Heart right ventricle (tissue), 16 donors: ENCODE data around the gene NUAK2. TPM values are rescaled to one million over a fixed set of nuclear protein-coding genes. Genes with fewer than 3 reads are reported as not detected.

ENCODE experiments used
- ATAC-seq, 8 donors: fragments of 200-7000 bp; cut with Tn5 transposase; one replicate each; pipeline ENCODE4 v1.9.1; 2020; ENCODE audit warnings: mild to moderate bottlenecking in 8 of 8, moderate library complexity in 8 of 8, moderate number of reproducible peaks in 1 of 8
- DNase-seq, 2 donors: peaks; one replicate each; pipeline ENCODE4 v3.0.0-alpha.2; 2020
- H3K27ac ChIP-seq, 10 donors: fragments of 200-600 bp; sonication (generic) in 2 of 10; one replicate each; pipeline versions ENCODE4 v1.5.0 to v1.8.0; 2020 to 2022; ENCODE audit warnings: mild to moderate bottlenecking in 3 of 10
- H3K27me3 ChIP-seq, 7 donors: fragments of 200-600 bp; one replicate each; pipeline ENCODE4 v1.8.0; 2021 to 2022; ENCODE audit warnings: mild to moderate bottlenecking in 2 of 7
- H3K36me3 ChIP-seq, 9 donors: fragments of 200-600 bp; sonication (generic) in 1 of 9; one replicate each; pipeline versions ENCODE4 v1.5.0 to v1.8.0; 2020 to 2022; ENCODE audit warnings: mild to moderate bottlenecking in 2 of 9
- H3K4me1 ChIP-seq, 9 donors: fragments of 200-600 bp; sonication (generic) in 1 of 9; one replicate each; pipeline versions ENCODE4 v1.5.0 to v1.8.0; 2020 to 2022; ENCODE audit warnings: mild to moderate bottlenecking in 4 of 9
- H3K4me3 ChIP-seq, 10 donors: fragments of 200-600 bp; sonication (generic) in 2 of 10; one replicate each; pipeline versions ENCODE4 v1.5.0 to v1.8.0; 2020 to 2022; ENCODE audit warnings: mild to moderate bottlenecking in 7 of 10, moderate library complexity in 2 of 10
- H3K9me3 ChIP-seq, 11 donors: fragments of 200-600 bp in 10 of 11; sonication (generic) in 2 of 11; one replicate each; pipeline versions ENCODE4 v1.5.0 to v1.8.0; 2013 to 2022; ENCODE audit warnings: mild to moderate bottlenecking in 2 of 11, control low read depth in 1 of 11, moderate library complexity in 1 of 11
- CTCF ChIP-seq, 9 donors: fragments of 200-600 bp; sonication (generic) in 2 of 9; IDR thresholded peaks; one replicate each; pipeline versions ENCODE4 v1.5.0 to v1.8.0; 2021 to 2022; ENCODE audit warnings: antibody characterized with exemption in 9 of 9, mild to moderate bottlenecking in 5 of 9, moderate library complexity in 1 of 9
- WGBS, 2 donors: extraction: QIAGEN DNeasy Blood & Tissue Kit; methylation state at CpG; one replicate each; pipeline ENCODE4 v1.1.7; 2013; ENCODE audit warnings: inconsistent platforms in 1 of 2; 5-methylcytosine and 5-hydroxymethylcytosine counted together
- intact Hi-C, 10 donors: fragments of 100-400 bp; cut with DNase I; formaldehyde crosslinking; loops; one replicate each; pipeline versions ENCODE4 v1.11.1 to v1.14.2; 2022
- polyA plus RNA-seq, 2 donors: library from polyadenylated mRNA; stranded (reverse); fragments of 200-250 nt; gene quantifications; one replicate each; pipeline ENCODE4 v1.2.3, GENCODE V29; 2013
- total RNA-seq, 10 donors: library from RNA; stranded (reverse); fragmentation: NEBNext Ultra II Directional in 3 of 10; extraction: Animal tissue kit (Norgen Biotek cat#: 25700) in 3 of 10; gene quantifications; one replicate each; pipeline versions ENCODE4 v1.2.1 to v1.2.4, GENCODE V29; 2021 to 2023
- donor health status: Arrhythmogenic right ventricular cardiomyopathy.
- donor health status: ischemic (EF 13 %, LVEDD 7.1; RV severe dilation, severe dysfunction).
- donor health status: healthy with polysubstance abuse.
- donor health status: DM: no; HTN: yes; CAD: no.
- donor health status: DM: no; HTN: no; CAD: no.
- donor health status: ischemic (EF 25% LVEDD 6.9; RV normal size, moderate dysfunction).
- donor health status: ischemic (EF 25% LVEDD 5.7; RV mildly dilated, moderate dysfunction).
- donor health status: healthy.
- donor health status: DM: yes; HTN: yes; CAD: no.
- donor health status: Ischemic cardiomyopathy.
- donor health status: ischemic (EF 35%, LVEDD 5.7; RV mildly dilated, moderate dysfunction).
- donor health status: nonischemic (EF 11% LVEDD 7.7; RV severe dilation, severe dysfunction).
- donor health status: DM: yes; HTN: yes; CAD: no.
- donor health status: PGD.
- donor health status: ischemic (EF 29% LVEDD 5.4; RV normal size, mild dysfunction).
- donor health status: nonischemic (EF 23%, LVEDD 6.1; RV moderate dilation, normal function).

NUAK2 gene
- total and polyA plus RNA-seq, 12 donors: 0.25 to 3.1 (median 0.50) TPM

DNA sequence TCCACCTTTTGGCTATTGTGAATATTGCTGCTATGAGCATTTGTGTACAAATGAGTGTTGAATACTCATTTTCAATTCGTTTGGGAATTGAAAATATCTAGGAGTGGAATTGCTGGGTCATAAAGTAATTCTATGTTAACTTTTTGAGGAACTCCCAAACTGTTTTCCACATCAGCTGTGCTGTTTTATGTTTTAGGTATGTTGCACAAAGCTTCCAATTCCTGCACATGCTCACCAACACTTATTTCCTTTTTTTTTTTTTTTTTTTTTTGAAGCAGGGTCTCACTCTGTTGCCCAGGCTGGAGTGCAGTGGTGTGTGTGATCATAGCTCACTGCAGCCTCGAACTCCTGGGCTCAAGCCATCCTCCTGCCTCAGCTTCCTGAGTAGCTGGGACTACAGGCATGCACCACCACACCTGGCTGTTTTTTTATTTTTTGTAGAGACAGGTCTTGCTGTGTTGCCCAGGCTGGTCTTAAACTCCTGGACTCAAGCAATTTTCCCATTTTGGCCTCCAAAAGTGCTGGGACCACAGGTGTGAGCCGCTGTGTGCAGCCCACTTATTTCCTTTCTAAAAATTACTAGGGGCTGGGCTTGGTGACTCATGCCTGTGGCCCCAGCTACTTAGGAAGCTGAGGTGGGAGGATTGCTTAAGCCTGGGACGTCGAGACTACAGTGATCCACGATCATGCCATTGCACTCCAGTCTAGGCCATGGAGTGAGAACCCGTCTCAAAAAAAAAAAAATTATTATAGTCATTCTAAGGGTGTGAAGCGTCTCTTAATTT lies 60.4 kb downstream of the NUAK2 start:
- Histone ChIP-seq H3K4me1 (peaks cover 28 to 66% (median 56%) of the 10 kb centered on the region in 9 donors), H3K36me3 (no peaks in the 10 kb centered on the region), H3K27ac (no peak overlapping the region), H3K27me3 (no peaks in the 10 kb centered on the region), H3K9me3 (no peaks in the 10 kb centered on the region), H3K4me3 (no peak overlapping the region)
- no peak for TF ChIP-seq CTCF (IDR thresholded peaks at IDR 0.05)
- WGBS, 2 donors: 61 to 72% methylated on average over 8 of the region's 8 CpGs
- peak in 1 of 8 donors; percentile 18 for ATAC-seq
- intact Hi-C loops: no loop called here
- no peak for DNase-seq

GRCh38 chr1:205259998-205260397 lies 61.5 kb downstream of the NUAK2 start:
- H3K4me1 ChIP-seq: peaks cover 28 to 70% (median 61%) of the 10 kb centered on the region in 9 donors
- intact Hi-C loops: loop anchor here in 9 of 10 donors (5.0 to 10.0 kb wide), 10 partner anchors 48 to 453 kb away; partner anchors contain the start of genes RBBP5 (in 2 of the 9) and DSTYK (in 1 of the 9)

GRCh38 chr1:205259324-205259832 lies 62.2 kb downstream of the NUAK2 start:
- DNase-seq: peak; percentile 36
- peak; percentile 16 to 75 (median 66) for ATAC-seq
- H3K36me3 ChIP-seq: no peaks in the 10 kb centered on the region
- no peaks in the 10 kb centered on the region for H3K9me3 ChIP-seq
- peak overlapping the region in 1 of 10 donors; percentile 9 for H3K4me3 ChIP-seq
- H3K4me1 ChIP-seq: peaks cover 28 to 70% (median 61%) of the 10 kb centered on the region in 9 donors
- no peaks in the 10 kb centered on the region for H3K27me3 ChIP-seq
- WGBS, 2 donors: 25 to 44% methylated on average over 10 of the region's 10 CpGs
- TF ChIP-seq CTCF (IDR thresholded peaks at IDR 0.05): no peak
- intact Hi-C loops: loop anchor here in 9 of 10 donors (5.0 to 10.0 kb wide), 10 partner anchors 47 to 452 kb away; partner anchors contain the start of genes RBBP5 (in 2 of the 9) and DSTYK (in 1 of the 9)
- H3K27ac ChIP-seq: peak overlapping the region in 4 of 10 donors; percentile 5 to 42 (median 23)

More at GRCh38 chr1:205259998-205260397, 61.5 kb downstream of the NUAK2 start:
- Histone ChIP-seq H3K9me3 (no peaks in the 10 kb centered on the region), H3K27me3 (no peaks in the 10 kb centered on the region), H3K27ac (peak overlapping the region in 2 of 10 donors; percentile 16 to 30), H3K4me3 (no peak overlapping the region), H3K36me3 (no peaks in the 10 kb centered on the region)
- 67 to 86% methylated on average over 1 of the region's 1 CpG for WGBS, 2 donors
- no peak for TF ChIP-seq CTCF (IDR thresholded peaks at IDR 0.05)
- DNase-seq: no peak
- ATAC-seq: no peak

DNA sequence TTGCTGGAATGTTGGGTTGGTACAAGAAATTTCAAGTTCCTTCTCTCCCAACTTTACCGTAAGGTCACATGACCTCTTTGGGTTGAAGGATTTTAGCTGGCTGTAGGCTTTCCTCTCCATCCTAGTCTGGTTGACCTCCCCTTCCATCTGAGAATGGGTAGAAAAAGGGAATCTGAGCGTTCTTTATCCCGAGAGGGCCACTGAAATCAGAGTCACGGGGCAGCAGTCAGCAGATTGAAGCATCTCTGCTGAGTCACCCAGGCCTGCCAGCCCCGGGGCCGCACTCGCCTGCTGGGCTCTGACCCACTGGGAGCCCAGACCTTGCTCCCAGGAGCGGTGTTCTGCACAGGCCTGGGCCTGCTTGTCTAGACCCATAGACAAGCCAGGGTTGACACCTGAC lies 62.8 kb downstream of the NUAK2 start:
- no peak for ATAC-seq
- H3K9me3 ChIP-seq: no peaks in the 10 kb centered on the region
- H3K36me3 ChIP-seq: no peaks in the 10 kb centered on the region
- peaks cover 28 to 70% (median 61%) of the 10 kb centered on the region in 9 donors for H3K4me1 ChIP-seq
- WGBS, 2 donors: 85 to 92% methylated on average over 8 of the region's 8 CpGs
- H3K27ac ChIP-seq: peak overlapping the region in 2 of 10 donors; percentile 30 to 42
- no peak overlapping the region for H3K4me3 ChIP-seq
- no peak for TF ChIP-seq CTCF (IDR thresholded peaks at IDR 0.05)
- intact Hi-C loops: loop anchor here in 9 of 10 donors (5.0 to 10.0 kb wide), 10 partner anchors 46 to 451 kb away; partner anchors contain the start of genes RBBP5 (in 2 of the 9) and DSTYK (in 1 of the 9)
- no peaks in the 10 kb centered on the region for H3K27me3 ChIP-seq
- DNase-seq: no peak
